Endometrium (tissue), 2 donors: ENCODE data around the gene ZBTB7C.

Experiments used
- FAIRE-seq: peaks from 2 replicates; lab custom pipeline; 2012; peaks lifted over from hg19 to GRCh38; lab: Jason Lieb, UNC
- donor health status: control.
- donor health status: control.

The ZBTB7C gene

DNA sequence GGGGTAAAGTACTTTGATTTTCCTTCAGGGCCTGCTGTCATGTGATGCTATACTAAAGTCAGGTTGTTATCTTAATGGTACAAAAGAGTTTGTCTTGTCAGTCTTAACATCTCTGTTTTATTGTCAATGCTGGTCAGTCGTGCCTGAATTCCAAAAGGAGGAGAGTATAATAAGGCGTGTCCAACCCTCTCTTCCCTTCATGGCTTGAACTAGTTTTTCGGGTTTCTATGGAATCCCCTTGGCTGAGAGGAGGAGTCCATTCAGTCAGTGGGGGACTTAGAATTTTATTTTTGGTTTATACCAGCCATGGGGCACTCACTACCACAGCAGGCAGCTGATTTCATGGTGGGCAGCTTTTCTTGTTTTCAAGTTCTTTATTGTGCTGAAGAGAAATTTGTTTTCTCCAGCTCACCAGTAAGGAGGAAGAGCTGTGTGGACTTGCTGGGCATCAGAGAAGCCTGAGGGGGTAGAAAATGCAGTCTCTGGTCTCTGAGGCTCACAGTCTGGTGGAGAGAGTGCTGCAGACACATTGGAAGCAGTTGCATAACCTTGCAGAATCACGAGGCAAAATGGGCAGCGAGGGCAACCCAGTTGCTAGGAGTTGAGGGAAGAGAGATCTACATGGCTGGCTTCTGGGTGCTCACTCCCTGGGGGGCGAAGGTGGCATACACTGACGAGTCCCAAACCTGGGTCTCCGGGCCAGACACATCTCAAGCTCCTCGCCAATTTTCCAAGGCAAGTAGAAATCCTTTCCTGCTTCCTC is 193.1 kb downstream of the ZBTB7C start:
- FAIRE-seq, result no peak

DNA sequence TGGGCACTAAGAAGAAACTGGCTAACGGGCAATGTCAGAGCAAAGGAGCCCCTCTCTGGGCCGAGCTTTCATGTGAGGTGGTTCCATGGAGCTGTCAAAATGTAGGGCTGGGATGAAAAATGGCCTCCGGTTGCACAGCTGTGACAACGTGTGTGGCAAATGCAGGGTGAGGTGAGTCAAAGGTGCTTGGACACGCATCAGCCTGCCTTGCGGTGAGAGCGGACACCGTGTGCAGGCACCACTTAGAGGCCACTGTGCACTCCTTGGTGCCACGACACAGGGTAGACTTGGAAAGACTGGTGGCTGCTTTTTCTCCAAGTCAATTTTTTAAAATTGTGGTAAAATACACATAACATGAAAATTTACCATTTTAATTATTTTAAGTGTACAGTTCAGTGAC is 195.4 kb downstream of the ZBTB7C start:
- FAIRE-seq, result no peak

DNA sequence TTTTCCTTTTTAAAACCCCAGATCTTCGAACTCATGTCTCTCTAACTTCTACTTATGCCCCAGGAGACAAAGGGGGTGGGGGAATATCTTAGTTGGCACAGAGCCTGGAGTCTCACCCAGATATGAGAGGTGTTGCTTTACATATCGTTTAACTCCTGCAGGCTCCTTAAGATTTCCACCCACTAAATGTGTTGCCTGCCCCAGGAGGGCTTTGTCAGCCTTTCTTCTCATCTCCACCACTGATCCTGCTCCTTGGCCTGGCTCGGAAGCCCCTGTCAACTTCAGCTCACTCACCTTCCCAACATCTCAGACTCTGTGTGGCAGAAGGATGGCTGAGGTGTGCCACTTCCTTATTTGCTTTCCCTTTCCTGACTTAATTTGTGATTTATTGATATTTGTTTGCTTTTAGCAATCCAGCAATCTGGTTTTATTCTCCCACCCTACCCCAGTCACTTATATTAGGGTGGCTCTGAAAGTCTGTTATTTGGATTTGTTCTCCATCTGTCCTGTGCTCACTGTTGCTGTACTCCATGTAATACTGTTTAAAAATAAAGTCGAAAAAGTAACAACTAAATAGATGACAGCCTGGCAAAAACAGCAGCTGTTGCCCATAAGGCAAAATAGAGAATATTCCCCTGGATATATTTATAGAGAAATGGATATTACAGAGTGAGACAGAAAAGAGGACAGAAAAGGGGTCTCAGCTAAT is 200.6 kb downstream of the ZBTB7C start:
- no peak for FAIRE-seq

DNA sequence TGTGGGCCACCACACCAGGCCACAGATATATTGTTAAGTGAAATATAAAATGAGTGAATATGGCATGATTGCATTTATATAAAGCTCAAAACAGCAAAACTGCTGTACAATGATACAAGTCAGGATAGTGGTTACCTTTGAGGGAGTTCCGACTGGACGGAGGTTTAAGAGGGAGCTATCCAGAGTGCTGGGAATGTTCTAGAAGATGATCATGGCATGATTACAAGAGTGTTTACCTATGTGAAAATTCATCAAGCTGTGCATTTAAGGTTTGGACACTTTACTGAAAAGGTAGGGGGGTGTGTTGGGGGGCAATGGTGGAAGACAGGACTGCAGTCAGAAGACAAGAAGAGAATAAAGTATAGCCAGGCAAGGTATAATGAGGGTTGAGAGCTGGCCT is 201.4 kb downstream of the ZBTB7C start:
- FAIRE-seq, result no peak

DNA sequence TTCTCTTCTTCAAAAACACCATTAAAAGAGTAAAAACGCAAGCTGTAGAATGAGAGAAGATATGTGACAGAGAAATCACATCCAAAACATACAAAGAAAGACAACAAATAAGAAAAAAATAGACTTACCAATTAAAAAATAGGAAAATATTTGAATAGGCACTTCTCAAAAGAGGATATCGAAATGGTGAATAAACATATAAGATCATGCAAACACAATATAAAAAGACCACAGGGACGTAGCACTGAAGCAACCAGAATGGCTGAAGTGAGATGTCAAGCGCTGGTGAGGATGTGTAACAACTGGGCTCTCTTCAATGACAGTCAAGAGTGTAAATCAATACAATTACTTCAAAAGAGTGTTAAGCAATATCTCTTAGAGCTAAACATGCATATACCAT is 202.3 kb downstream of the ZBTB7C start:
- FAIRE-seq, result no peak

DNA sequence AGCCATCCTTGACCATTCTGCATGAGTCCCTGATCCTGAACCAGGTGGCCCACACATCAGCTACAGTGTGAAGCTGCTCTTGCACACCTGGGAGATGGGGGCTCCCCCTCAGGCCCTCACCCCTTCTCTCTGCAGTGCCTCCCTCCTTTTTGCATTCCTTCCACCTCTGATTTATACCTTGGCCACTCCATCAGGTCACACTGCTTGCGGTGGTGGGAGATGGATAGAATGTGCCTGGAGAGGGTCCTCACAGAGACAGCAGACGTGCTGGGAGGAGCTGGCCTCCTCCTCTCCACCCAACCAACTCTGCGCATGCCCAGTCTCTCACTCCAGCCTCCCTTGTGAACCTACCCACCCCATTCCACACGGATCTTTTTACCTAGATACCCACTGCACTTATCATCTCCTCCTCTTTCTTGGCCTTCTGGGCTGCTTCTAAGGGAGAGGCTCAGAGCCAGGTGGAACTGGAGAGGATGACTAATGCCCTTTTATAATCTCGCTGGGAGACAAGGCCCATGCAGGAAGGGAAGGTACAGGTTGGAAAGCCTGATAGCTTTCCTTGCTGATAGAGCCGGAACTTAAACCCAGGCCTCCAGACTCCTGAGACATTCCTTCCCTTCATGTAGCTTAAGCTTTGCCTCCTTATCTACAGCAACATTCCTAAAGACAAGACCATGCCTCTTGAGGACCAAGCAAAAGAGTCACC is 205.1 kb downstream of the ZBTB7C start:
- no peak for FAIRE-seq

DNA sequence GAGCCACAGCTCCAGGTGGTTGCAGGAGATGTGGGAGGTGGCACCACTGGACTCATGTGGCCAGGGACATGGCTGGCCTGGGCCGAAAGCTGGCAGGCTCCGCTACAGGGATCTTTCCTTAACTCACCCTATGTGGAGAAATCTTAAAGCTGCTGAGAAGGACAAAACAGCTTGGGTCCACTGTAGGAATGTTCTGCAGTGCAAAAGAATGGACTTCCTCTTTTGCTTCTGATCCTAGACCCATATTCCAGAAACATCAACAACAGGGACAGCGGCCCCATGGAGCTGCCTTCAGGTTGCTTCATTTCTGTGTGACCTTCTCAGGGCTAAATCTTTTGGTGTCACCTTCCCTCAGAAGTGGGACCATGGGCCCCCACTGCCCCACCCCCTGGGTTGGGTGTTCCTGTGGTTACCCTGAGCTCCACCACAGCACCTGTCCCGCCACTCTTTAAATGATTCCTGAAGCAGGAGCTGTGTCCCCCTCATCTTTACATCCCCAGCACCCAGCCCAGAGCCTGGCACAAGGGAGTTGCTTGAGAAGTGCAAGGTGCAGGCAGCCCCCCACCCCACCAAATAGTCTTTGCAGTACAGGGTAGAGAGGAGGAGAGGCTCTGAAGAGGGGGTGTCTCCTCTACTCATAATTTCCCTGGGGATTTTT is 205.8 kb downstream of the ZBTB7C start:
- no peak for FAIRE-seq

DNA sequence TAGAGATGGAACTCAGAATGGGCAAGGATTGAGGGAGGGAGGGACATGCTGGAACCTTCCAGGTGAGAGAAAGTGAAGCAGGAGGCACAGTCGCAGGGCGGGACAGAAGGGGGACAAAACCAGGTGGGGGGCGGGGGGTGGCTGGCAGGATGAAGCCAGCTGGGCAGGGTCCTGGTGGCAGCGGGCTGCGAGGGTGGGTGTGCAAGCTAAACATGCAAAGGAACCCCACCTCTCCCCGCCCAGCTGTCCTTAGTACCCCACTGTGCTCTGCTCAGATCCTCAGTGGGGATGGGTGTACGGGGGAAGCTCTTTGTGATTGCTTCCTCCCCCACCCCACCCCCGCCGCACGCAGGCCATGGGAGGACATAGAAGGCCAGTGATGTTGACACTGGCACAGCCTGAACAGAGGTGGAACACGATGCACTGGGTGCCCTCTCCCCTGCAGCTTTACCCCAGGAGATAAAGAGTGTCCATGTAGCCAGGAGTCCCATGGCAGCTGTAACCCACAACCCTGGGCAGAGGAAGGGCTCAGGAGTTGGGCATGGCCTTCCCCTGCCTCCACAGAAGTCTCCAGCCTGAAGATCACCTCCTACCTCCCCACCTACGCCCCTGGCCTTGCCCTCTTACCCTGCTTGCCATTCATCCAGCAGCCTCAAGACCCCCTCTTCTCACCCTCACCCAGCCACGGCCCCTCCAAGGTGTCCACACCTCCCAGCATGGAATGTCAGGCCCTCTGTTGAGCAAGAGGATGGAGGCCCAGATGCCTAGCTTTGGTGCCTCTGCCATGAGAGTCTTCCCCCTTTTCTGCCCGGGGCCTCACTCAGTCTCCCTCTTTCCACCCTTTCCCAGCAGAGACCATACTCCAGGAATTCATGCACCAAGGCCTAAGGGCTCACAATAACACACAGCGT is 206.6 kb downstream of the ZBTB7C start:
- no peak for FAIRE-seq

DNA sequence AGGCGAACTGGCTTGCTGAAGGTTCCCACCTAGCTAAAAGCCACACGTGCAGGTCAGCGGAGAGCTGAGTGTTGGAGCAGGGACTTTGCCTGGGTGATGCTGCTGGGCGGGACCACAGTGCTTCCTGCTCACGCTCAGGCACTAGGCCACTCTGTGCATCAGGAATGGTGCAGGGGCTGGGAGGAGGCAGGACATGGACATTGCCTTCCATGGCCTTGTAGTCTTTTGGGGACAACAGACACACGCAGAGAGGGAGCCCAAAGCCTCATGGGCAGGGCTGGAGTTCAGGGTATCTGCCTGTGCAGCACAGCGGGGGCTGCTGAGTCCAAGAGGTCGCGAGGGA is 207.2 kb downstream of the ZBTB7C start:
- FAIRE-seq, result no peak

DNA sequence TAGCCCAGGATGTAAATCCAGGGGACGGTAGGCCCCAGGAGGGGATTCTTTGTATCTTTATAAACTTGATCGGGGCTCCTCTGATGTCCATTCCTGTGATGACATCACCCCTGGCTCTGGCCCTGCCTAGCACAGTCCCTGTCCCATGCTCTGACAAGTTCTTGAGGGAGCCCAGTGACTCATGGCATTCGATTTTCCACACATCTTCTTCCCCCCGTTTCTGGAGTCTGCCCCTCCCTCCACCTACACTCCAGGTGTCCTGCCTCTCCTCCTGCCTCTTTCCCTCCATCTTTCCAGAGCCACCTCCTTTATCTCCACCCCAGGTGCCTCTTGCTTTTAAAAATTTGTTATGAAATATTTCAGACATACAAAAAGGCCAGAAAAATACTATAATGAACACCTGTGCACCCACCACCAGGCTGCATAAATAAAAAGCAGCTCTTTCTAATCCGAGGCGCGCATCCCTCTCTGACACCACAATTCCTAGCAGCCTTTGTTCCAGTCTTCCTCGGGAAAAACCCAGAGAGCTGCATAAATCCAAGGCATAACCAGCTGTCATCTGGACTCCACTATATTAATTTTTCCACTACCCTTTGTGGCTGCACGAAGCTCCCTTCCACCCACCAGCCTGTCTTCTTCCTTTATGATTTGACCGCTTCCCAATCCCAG is 207.7 kb downstream of the ZBTB7C start:
- FAIRE-seq, result no peak

DNA sequence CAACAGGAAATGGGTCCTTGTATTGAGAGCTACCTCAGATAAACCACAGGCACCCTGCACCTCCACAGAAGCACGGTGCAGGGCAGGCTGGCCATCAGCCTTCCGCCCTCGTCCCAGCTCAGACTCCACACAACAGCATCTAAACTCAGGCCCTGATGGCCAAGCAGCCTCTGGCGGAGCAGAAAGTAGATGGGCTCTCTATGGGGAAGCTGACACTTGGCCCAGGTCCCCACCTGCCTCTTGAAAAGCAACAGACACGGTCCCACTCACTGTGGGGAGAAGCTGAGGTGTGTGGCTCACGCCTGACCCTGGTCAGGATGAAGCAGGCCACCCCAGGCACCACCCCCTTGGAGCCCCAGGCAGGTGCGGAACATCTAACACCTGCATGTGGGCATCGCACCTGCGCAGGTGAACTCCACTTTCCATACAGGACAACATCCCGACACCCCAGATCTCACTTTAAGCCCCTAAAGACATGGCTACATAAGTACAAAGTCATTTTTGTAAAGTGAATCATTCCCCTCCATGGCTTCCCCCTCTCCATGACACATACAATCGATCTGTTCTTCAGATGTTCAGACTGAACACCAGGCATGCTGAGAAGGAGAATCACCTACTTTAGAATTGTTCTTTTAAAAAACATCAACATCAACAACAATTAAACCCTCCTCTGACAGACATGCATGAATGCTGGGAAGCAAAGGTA is 208.4 kb downstream of the ZBTB7C start:
- no peak for FAIRE-seq

DNA sequence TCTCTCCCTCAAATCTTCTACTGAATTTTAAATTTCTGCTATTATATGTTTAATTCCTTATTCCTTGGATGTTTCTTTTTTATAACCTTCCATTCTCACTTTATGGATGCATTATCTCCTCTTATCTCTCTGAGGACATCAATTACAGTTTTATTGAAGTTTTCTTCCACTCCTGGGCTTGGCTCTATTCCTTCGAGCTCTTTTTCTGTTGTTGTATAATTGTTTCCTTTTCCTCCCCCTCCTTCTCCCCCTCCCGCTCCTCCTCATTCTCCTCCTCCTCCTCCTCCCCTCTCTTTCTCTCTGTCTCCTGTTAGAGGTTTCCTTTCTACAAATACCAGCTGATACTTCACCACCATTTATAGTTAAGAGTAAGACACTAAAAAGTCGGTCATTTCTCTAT is 209.8 kb downstream of the ZBTB7C start:
- FAIRE-seq, result no peak

DNA sequence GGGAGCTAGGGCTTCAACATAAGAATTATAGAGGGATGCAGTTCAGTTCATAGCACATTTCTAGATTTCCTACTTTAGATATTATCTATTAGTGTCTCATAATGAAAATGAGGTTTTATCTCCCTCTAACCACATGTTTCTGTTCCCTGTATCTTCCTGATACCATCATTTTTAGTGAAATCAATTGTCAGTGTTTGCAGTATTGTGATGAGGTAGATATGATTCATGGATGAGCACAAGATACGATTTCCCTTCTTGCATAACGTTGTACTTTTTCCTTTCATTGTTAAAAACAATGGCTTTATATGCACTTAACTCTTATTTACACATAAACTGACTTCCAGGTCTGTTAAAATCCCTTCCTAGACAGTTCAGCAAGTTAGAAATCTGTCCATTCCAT is 211.4 kb downstream of the ZBTB7C start:
- no peak for FAIRE-seq

DNA sequence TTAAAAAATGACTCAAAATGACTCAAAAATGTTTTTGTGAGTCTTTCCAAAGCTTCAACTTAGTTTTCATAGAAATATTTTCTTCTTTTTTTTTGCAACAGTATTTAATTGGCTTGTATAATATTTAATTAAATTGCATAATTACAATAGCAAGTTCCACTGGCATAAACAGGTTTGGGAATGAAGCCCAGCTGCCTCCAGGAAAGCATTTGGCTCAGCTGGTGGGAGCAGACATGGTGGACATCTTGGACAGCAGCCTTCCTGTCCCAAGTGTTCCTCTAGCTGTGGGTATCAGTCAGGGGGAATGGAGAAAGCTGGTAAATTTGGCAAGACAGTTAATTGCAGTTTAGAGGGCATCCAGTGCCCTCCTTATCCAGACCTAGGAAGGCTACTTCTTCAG is 213.4 kb downstream of the ZBTB7C start:
- no peak for FAIRE-seq

DNA sequence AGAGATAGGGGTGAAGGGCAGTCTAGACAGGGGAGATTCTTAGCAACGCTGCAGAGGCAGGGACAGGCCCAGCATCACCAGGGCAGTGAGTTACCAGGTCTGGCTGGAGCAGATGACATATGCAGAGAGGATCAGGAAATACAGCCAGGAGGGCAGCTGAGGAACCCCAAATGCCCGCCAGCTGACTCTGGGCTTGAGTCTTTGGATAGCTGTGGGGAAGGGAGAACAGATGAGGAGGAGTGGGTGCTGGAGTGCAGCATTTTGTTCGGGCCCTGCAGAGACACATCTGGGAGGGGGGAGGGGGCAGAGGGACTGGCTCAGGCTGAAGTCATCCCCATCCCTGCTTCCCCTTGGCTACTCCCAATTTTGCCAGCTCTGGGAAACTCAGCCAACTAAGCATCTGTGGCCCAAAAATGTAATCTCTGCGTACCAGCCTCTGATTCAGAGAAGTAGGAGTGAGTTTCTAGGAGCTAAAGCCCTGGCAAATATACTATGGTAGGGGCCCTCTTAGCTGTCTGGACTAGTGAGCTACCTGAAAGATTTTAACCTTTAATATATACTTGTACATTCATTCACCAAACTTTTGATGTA is 214.5 kb downstream of the ZBTB7C start:
- FAIRE-seq, result no peak

DNA sequence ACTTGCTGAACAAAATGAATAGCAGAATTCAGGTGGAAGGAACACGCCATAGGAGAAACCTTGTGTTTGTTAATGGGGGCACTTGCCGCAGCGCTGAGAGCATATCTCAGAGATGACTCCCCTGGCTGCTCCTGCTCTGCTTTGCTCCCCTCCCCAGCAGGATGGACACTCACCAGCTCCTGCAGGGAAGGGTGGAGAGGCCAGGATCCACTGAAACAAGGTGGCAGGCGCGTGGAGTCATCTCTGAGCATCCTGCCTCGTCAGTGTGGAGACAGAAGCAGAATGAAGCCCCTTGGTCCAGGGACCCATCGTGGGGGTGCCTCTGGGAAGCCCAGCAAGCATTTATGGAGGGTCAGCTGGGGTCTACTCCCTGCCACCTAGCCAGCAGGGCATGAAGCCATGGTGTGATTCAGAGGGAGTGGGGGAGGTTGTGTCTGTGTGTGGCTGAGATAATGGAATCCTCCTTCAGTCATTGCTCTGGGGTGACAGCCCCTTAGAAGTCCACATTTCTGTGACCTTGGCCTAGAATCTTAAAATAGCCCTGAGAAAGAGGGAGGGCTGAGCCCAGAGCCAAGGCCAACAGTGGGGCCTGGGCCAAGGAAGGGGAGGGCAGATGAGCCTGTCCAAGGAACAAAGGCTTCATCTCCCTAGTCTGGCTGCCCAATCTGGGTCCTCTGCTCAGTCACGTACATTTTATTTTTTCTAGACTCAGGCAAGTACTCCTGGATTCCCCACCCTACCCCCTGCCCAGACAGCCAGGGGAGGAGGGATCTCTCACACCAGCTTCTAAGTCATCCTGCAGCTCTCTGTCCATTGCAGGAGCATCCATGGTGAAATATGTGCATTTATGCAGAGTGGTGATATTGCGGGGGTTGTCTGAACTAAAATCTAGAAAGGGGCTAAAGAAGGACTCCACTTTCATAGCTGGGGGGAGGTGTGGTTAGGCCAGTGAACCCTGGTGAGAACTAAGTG is 215.4 kb downstream of the ZBTB7C start:
- FAIRE-seq, result no peak

DNA sequence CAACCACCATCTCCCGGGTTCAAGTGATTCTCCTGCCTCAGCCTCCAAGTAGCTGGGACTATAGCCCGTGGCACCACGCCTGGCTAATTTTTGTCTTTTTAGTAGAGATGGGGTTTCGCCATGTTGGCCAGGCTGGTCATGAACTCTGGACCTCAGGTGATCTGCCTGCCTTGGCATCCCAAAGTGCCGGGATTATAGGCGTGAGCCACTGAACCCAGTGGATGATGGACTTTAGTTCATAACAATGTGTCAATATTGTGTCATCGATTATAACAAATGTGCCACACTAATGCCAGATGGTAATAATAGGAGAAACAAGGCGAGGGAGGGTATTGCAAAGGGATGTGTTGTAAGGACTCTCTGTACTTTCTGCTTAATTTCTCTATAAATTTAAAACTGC is 216.6 kb downstream of the ZBTB7C start:
- no peak for FAIRE-seq

DNA sequence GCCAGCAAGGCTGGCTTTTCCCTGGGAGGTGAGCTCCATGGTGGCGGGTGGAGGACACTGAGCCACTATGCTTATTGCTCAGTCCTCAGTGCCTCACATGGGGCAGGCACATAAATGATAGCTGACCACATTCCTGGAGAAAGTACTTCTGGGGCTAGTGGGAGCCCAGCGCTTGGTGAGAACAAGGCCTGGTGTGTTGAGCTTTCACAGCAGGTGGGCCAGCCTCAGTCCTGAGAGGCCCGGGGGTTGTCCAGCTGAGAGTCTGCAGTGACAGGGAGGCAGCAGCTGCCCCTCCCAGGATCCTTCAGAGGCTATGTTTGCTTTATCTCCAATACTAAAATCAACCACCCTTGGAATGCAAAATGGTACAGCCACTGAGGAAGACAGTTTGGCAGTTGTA is 217.7 kb downstream of the ZBTB7C start:
- no peak for FAIRE-seq

DNA sequence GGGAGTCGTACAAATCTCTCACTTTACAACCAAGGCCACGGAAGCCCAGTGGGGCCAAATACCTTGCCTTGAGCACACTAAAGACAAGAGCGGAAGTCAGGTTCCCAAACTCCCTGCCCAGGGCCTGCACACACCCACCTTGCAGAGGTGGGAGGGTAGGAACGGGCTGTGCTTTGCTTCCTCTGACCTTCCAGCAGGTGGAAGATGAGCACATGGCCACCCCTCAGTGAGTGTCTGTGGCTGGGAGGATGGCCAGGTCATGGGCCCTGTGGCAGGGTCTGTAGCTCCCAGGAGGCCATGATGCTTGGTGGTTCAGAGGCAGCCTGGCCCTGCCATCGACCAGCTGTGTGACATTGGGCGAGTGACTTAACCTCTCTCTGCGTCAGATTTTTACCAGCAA is 218.2 kb downstream of the ZBTB7C start:
- FAIRE-seq, result no peak
